WTC11 (cell line): ENCODE data around the gene MYO19. TPM values are rescaled to one million over a fixed set of nuclear protein-coding genes. Genes with fewer than 3 reads are reported as not detected.

Experiments
- ATAC-seq: fragments of 200-7000 bp; cut with Tn5 transposase; 2 replicates; pipeline ENCODE4 v1.10.0; 2021; ENCODE audit warnings: mild to moderate bottlenecking, moderate library complexity
- CTCF ChIA-PET: fragments of 300-600 bp; sonication (Branson Sonifier 250); formaldehyde crosslinking; loops from one replicate; lab custom pipeline; 2021; ENCODE audit warnings: antibody characterized with exemption; lab: Charles Lee
- POLR2A ChIA-PET: fragments of 350-600 bp; sonication (Branson Sonifier 250); formaldehyde crosslinking; loops from one replicate; lab custom pipeline; 2021; ENCODE audit warnings: antibody characterized with exemption; lab: Charles Lee
- DNase-seq: peaks from one replicate; pipeline ENCODE4 v3.0.0; 2021; ENCODE audit warnings: low spot score
- H3K27ac Mint-ChIP-seq: 2 replicates; pipeline ENCODE4 v1.8.0; 2021; ENCODE audit warnings: mixed read lengths
- H3K27me3 Mint-ChIP-seq: 2 replicates; pipeline ENCODE4 v1.8.0; 2021; ENCODE audit warnings: low read depth, mild to moderate bottlenecking, moderate library complexity, mixed read lengths
- H3K36me3 Mint-ChIP-seq: 2 replicates; pipeline ENCODE4 v1.8.0; 2021; ENCODE audit warnings: mixed read lengths
- H3K4me1 Mint-ChIP-seq: 2 replicates; pipeline ENCODE4 v1.8.0; 2022; ENCODE audit warnings: mixed read lengths
- H3K4me3 Mint-ChIP-seq: 2 replicates; pipeline ENCODE4 v1.8.0; 2021; ENCODE audit warnings: mild to moderate bottlenecking, moderate library complexity, mixed read lengths
- H3K9me3 Mint-ChIP-seq: 2 replicates; pipeline ENCODE4 v1.8.0; 2021; ENCODE audit warnings: mixed read lengths
- GTF2I ChIP-seq: fragments of 250-450 bp; sonication (Bioruptor Pico); conservative IDR thresholded peaks from 2 replicates; pipeline ENCODE4 v1.4.0; 2021; ENCODE audit warnings: mild to moderate bottlenecking
- HMGA2 ChIP-seq: fragments of 250-450 bp; sonication (Bioruptor Pico); IDR thresholded peaks from 2 replicates; pipeline ENCODE4 v1.4.0; 2021; ENCODE audit warnings: mild to moderate bottlenecking, moderate library complexity
- IRF2 ChIP-seq: sonication (generic); formaldehyde crosslinking; IDR thresholded peaks from 2 replicates; pipeline ENCODE4 v1.8.0; 2022; ENCODE audit warnings: low read depth, missing genetic modification reagents, borderline replicate concordance
- JUN ChIP-seq: sonication (generic); formaldehyde crosslinking; IDR thresholded peaks from 2 replicates; pipeline ENCODE4 v1.8.0; 2023; ENCODE audit warnings: mild to moderate bottlenecking, missing genetic modification reagents
- NFATC4 ChIP-seq: fragments of 250-450 bp; sonication (Bioruptor Pico); IDR thresholded peaks from 2 replicates; pipeline ENCODE4 v1.9.0; 2021; ENCODE audit warnings: mild to moderate bottlenecking
- NFE2L1 ChIP-seq: sonication (generic); formaldehyde crosslinking; IDR thresholded peaks from 2 replicates; pipeline ENCODE4 v1.8.1; 2023; ENCODE audit warnings: missing genetic modification reagents
- NR2C2 ChIP-seq: sonication (generic); formaldehyde crosslinking; IDR thresholded peaks from 2 replicates; pipeline ENCODE4 v1.8.0; 2022; ENCODE audit warnings: mild to moderate bottlenecking, missing genetic modification reagents
- SMAD4 ChIP-seq: sonication (generic); formaldehyde crosslinking; IDR thresholded peaks from 2 replicates; pipeline ENCODE4 v1.8.0; 2022; ENCODE audit warnings: mild to moderate bottlenecking, missing genetic modification reagents
- SP1 ChIP-seq: sonication (generic); formaldehyde crosslinking; conservative IDR thresholded peaks from 2 replicates; pipeline ENCODE4 v1.8.1; 2022; ENCODE audit warnings: missing genetic modification reagents
- TEAD1 ChIP-seq: sonication (generic); formaldehyde crosslinking; IDR thresholded peaks from 2 replicates; pipeline ENCODE4 v1.8.0; 2022; ENCODE audit warnings: mild to moderate bottlenecking, missing genetic modification reagents
- TEAD4 ChIP-seq: sonication (generic); formaldehyde crosslinking; IDR thresholded peaks from 2 replicates; pipeline ENCODE4 v1.8.0; 2022; ENCODE audit warnings: mild to moderate bottlenecking, missing genetic modification reagents
- TP53 ChIP-seq: sonication (generic); formaldehyde crosslinking; IDR thresholded peaks from 2 replicates; pipeline ENCODE4 v1.8.1; 2023; ENCODE audit warnings: mild to moderate bottlenecking, missing genetic modification reagents
- ZNF232 ChIP-seq: sonication (generic); formaldehyde crosslinking; IDR thresholded peaks from 2 replicates; pipeline ENCODE4 v1.8.0; 2022; ENCODE audit warnings: mild to moderate bottlenecking, missing genetic modification reagents
- ZNF263 ChIP-seq: sonication (generic); formaldehyde crosslinking; IDR thresholded peaks from 2 replicates; pipeline ENCODE4 v1.8.1; 2022; ENCODE audit warnings: low read depth, mild to moderate bottlenecking, moderate library complexity, missing genetic modification reagents
- ZNF317 ChIP-seq: sonication (generic); formaldehyde crosslinking; IDR thresholded peaks from 2 replicates; pipeline ENCODE4 v1.8.1; 2023; ENCODE audit warnings: low read depth, mild to moderate bottlenecking, moderate library complexity, missing genetic modification reagents, borderline replicate concordance
- ZNF416 ChIP-seq: fragments of 250-450 bp; sonication (Bioruptor Pico); IDR thresholded peaks from 2 replicates; pipeline ENCODE4 v1.9.0; 2021; ENCODE audit warnings: mild to moderate bottlenecking, inconsistent platforms
- total RNA-seq: library from RNA; stranded (reverse); gene quantifications from 3 replicates; pipeline ENCODE4 v1.2.3, GENCODE V29; 2021
- TF ChIP-seq, protein P1 (sequence below): sonication (generic); formaldehyde crosslinking; IDR thresholded peaks from 2 replicates; pipeline ENCODE4 v1.8.1; 2022; ENCODE audit warnings: mild to moderate bottlenecking, missing genetic modification reagents, moderate library complexity, borderline replicate concordance
- TF ChIP-seq, protein P2 (sequence below): sonication (generic); formaldehyde crosslinking; IDR thresholded peaks from 2 replicates; pipeline ENCODE4 v1.8.0; 2022; ENCODE audit warnings: mild to moderate bottlenecking, missing genetic modification reagents
- TF ChIP-seq, protein P3 (sequence below): sonication (generic); formaldehyde crosslinking; IDR thresholded peaks from 2 replicates; pipeline ENCODE4 v1.8.1; 2023; ENCODE audit warnings: mild to moderate bottlenecking, moderate library complexity, missing genetic modification reagents
- TF ChIP-seq, protein P4 (sequence below): fragments of 250-450 bp; sonication (Bioruptor Pico); IDR thresholded peaks from 2 replicates; pipeline ENCODE4 v1.9.0; 2021; ENCODE audit warnings: moderate library complexity, mild to moderate bottlenecking, inconsistent platforms, borderline replicate concordance
- TF ChIP-seq, protein P5 (sequence below): fragments of 250-450 bp; sonication (Bioruptor Pico); IDR thresholded peaks from 2 replicates; pipeline ENCODE4 v1.9.0; 2021; ENCODE audit warnings: mild to moderate bottlenecking
- TF ChIP-seq, protein P6 (sequence below): sonication (generic); formaldehyde crosslinking; IDR thresholded peaks from 2 replicates; pipeline ENCODE4 v1.8.0; 2022; ENCODE audit warnings: mild to moderate bottlenecking, missing genetic modification reagents
- TF ChIP-seq, protein P7 (sequence below): sonication (generic); formaldehyde crosslinking; IDR thresholded peaks from 2 replicates; pipeline ENCODE4 v1.8.0; 2023; ENCODE audit warnings: mild to moderate bottlenecking, missing genetic modification reagents

Gene MYO19
- total RNA-seq, 1 experiment from 2014 or later = 146 TPM

DNA sequence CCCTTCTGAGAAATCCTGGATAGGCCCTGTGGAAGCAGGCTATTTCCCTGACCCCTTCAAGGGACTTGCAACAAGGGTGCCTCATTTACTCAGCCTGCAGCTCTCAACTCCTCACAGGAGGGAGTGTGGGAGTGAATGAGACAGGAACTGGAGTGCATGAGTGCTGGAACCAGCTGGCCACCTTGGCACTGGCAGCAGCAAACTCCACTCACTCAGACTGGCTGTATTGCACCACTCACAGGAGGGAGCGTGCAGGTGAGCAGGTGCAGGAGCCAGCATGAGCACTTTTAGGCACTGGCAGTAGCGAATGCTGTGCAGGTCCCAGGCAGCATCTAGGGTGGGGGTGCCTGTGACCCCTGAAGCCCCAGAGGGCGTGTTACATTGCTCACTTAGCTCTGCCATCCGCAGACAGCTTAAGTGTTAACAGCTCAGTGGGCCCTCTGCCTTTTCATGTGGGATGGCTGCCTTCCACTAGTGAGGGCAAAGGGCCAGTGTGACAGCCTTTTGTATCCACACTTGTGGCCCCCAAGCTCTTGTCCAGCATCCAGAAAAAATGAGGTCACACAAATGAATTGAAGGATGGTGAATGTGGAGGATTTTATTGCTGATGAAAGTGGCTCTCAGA lies 59.2 kb downstream of the MYO19 start:
- Mint-ChIP-seq H3K4me1 (no peaks in the 10 kb centered on the region), H3K27me3 (peaks cover 15% of the 10 kb centered on the region), H3K27ac (no peak overlapping the region), H3K9me3 (no peaks in the 10 kb centered on the region), H3K36me3 (no peaks in the 10 kb centered on the region), H3K4me3 (no peak overlapping the region)
- DNase-seq = no peak
- POLR2A ChIA-PET = no interaction called here
- CTCF ChIA-PET = interaction anchor here (1.5 kb wide), 1 partner anchor 16 kb away, joined by 3 read pairs; no protein-coding TSS in a partner anchor
- no peak for ATAC-seq
- TF ChIP-seq, protein P1, sequence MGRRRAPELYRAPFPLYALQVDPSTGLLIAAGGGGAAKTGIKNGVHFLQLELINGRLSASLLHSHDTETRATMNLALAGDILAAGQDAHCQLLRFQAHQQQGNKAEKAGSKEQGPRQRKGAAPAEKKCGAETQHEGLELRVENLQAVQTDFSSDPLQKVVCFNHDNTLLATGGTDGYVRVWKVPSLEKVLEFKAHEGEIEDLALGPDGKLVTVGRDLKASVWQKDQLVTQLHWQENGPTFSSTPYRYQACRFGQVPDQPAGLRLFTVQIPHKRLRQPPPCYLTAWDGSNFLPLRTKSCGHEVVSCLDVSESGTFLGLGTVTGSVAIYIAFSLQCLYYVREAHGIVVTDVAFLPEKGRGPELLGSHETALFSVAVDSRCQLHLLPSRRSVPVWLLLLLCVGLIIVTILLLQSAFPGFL (CRISPR knock-in tag) = no peak
- no peak for TF ChIP-seq NFATC4 (CRISPR knock-in tag)
- TF ChIP-seq HMGA2 (CRISPR knock-in tag) = no peak
- no peak for TF ChIP-seq SP1 (CRISPR knock-in tag)
- TF ChIP-seq TP53 (CRISPR knock-in tag) = no peak
- TF ChIP-seq, protein P2, sequence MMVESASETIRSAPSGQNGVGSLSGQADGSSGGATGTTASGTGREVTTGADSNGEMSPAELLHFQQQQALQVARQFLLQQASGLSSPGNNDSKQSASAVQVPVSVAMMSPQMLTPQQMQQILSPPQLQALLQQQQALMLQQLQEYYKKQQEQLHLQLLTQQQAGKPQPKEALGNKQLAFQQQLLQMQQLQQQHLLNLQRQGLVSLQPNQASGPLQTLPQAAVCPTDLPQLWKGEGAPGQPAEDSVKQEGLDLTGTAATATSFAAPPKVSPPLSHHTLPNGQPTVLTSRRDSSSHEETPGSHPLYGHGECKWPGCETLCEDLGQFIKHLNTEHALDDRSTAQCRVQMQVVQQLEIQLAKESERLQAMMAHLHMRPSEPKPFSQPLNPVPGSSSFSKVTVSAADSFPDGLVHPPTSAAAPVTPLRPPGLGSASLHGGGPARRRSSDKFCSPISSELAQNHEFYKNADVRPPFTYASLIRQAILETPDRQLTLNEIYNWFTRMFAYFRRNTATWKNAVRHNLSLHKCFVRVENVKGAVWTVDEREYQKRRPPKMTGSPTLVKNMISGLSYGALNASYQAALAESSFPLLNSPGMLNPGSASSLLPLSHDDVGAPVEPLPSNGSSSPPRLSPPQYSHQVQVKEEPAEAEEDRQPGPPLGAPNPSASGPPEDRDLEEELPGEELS (CRISPR knock-in tag) = no peak
- TF ChIP-seq, protein P3, sequence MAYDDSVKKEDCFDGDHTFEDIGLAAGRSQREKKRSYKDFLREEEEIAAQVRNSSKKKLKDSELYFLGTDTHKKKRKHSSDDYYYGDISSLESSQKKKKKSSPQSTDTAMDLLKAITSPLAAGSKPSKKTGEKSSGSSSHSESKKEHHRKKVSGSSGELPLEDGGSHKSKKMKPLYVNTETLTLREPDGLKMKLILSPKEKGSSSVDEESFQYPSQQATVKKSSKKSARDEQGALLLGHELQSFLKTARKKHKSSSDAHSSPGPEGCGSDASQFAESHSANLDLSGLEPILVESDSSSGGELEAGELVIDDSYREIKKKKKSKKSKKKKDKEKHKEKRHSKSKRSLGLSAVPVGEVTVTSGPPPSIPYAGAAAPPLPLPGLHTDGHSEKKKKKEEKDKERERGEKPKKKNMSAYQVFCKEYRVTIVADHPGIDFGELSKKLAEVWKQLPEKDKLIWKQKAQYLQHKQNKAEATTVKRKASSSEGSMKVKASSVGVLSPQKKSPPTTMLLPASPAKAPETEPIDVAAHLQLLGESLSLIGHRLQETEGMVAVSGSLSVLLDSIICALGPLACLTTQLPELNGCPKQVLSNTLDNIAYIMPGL (CRISPR knock-in tag) = no peak
- TF ChIP-seq JUN = no peak
- no peak for TF ChIP-seq TEAD1 (CRISPR knock-in tag)

DNA sequence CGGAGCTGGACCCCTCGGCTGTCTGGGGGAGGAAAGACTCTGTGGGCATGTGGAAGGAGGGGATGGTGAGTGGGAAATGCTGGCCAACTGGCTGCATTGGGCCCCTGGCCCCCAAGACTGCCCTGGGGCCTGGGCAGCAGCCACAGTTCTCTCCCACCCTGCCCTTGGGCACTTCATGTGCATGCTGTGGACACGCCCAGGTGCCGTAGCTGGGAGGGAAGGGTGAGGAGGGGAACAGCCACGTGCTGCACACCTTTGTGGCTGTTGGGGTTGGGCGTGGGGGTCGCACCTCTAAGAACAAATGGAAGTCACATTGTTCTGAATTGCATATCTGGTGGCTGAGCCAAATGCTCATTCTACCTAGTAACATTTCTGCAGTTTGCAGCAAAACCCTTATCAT lies 60.1 kb downstream of the MYO19 start:
- H3K36me3 Mint-ChIP-seq = no peaks in the 10 kb centered on the region
- H3K27ac Mint-ChIP-seq = no peak overlapping the region
- no peak overlapping the region for H3K4me3 Mint-ChIP-seq
- ATAC-seq (no peak), DNase-seq (no peak)
- H3K4me1 Mint-ChIP-seq = no peaks in the 10 kb centered on the region
- TF ChIP-seq, protein P4, sequence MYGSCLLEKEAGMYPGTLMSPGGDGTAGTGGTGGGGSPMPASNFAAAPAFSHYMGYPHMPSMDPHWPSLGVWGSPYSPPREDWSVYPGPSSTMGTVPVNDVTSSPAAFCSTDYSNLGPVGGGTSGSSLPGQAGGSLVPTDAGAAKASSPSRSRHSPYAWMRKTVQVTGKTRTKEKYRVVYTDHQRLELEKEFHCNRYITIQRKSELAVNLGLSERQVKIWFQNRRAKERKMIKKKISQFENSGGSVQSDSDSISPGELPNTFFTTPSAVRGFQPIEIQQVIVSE (CRISPR knock-in tag) = no peak
- ChIA-PET CTCF (no interaction called here), POLR2A (no interaction called here)
- H3K27me3 Mint-ChIP-seq = peaks cover 8% of the 10 kb centered on the region
- H3K9me3 Mint-ChIP-seq = no peaks in the 10 kb centered on the region

DNA sequence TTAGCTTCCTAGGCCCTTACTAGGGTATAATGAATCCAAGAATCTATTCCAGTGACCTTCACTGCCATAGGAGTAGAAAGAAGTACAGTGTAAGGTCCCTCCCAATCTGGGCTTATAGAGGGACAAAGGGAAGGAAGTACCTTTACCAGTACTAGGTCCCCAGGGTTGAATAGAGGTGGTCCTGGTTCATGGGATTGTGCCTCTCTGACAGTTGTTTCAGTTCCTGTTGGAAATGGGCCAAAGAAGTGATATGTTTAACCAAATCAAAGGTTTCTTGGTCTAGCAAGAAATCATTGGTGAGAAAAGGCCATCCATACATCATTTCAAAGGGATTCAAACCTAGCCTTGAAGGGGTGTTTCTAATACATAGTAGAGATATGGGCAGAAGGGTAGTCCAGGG lies 64.2 kb downstream of the MYO19 start:
- Mint-ChIP-seq H3K27ac (no peak overlapping the region), H3K4me3 (no peak overlapping the region), H3K36me3 (no peaks in the 10 kb centered on the region), H3K4me1 (no peaks in the 10 kb centered on the region), H3K27me3 (peaks cover 21% of the 10 kb centered on the region), H3K9me3 (no peaks in the 10 kb centered on the region)
- ChIA-PET POLR2A (no interaction called here), CTCF (interaction anchor here (2.2 kb wide), 1 partner anchor 12 kb away, joined by 14 read pairs; no protein-coding TSS in a partner anchor)
- DNase-seq (no peak), ATAC-seq (no peak)
- TF ChIP-seq NR2C2 (CRISPR knock-in tag) (no peak), IRF2 (CRISPR knock-in tag) (no peak), NFE2L1 (CRISPR knock-in tag) (no peak), NFATC4 (CRISPR knock-in tag) (no peak), ZNF416 (CRISPR knock-in tag) (no peak), ZNF263 (CRISPR knock-in tag) (no peak), TEAD4 (CRISPR knock-in tag) (no peak), SMAD4 (CRISPR knock-in tag) (no peak), GTF2I (CRISPR knock-in tag) (no peak), ZNF317 (CRISPR knock-in tag) (no peak), ZNF232 (no peak)
- TF ChIP-seq, protein P5, sequence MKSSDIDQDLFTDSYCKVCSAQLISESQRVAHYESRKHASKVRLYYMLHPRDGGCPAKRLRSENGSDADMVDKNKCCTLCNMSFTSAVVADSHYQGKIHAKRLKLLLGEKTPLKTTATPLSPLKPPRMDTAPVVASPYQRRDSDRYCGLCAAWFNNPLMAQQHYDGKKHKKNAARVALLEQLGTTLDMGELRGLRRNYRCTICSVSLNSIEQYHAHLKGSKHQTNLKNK (CRISPR knock-in tag) = no peak
- TF ChIP-seq, protein P6, sequence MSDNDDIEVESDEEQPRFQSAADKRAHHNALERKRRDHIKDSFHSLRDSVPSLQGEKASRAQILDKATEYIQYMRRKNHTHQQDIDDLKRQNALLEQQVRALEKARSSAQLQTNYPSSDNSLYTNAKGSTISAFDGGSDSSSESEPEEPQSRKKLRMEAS (CRISPR knock-in tag) = no peak
- TF ChIP-seq, protein P7, sequence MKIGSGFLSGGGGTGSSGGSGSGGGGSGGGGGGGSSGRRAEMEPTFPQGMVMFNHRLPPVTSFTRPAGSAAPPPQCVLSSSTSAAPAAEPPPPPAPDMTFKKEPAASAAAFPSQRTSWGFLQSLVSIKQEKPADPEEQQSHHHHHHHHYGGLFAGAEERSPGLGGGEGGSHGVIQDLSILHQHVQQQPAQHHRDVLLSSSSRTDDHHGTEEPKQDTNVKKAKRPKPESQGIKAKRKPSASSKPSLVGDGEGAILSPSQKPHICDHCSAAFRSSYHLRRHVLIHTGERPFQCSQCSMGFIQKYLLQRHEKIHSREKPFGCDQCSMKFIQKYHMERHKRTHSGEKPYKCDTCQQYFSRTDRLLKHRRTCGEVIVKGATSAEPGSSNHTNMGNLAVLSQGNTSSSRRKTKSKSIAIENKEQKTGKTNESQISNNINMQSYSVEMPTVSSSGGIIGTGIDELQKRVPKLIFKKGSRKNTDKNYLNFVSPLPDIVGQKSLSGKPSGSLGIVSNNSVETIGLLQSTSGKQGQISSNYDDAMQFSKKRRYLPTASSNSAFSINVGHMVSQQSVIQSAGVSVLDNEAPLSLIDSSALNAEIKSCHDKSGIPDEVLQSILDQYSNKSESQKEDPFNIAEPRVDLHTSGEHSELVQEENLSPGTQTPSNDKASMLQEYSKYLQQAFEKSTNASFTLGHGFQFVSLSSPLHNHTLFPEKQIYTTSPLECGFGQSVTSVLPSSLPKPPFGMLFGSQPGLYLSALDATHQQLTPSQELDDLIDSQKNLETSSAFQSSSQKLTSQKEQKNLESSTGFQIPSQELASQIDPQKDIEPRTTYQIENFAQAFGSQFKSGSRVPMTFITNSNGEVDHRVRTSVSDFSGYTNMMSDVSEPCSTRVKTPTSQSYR (CRISPR knock-in tag) = no peak
